Endometrium (tissue), 2 donors: ENCODE measurements around the gene MTX3.

Experiments
- FAIRE-seq: peaks from 2 replicates; lab custom pipeline; 2012; peaks lifted over from hg19 to GRCh38; lab: Jason Lieb, UNC
- donor health status: control.
- donor health status: control.

MTX3 gene

GRCh38 chr5:79982136-79982535, 8.9 kb downstream of the MTX3 start:
- no peak for FAIRE-seq

GRCh38 chr5:79976759-79977515, 14.1 kb downstream of the MTX3 start:
- FAIRE-seq, result no peak

- FAIRE-seq, result no peak
Measured at GRCh38 chr5:79975422-79975821, 15.6 kb downstream of the MTX3 start.

GRCh38 chr5:79974886-79975285, 16.2 kb downstream of the MTX3 start:
- FAIRE-seq, result no peak

- FAIRE-seq, result no peak
Measured at GRCh38 chr5:79973996-79974395, 17.1 kb downstream of the MTX3 start.

- FAIRE-seq, result no peak
Measured at GRCh38 chr5:79973511-79973910, 17.6 kb downstream of the MTX3 start.

GRCh38 chr5:79971156-79971555, 19.9 kb downstream of the MTX3 start:
- FAIRE-seq, result no peak

GRCh38 chr5:79966448-79966847, 24.6 kb downstream of the MTX3 start:
- FAIRE-seq, result no peak

GRCh38 chr5:79964136-79964535, 26.9 kb downstream of the MTX3 start:
- no peak for FAIRE-seq

GRCh38 chr5:79963261-79964061, 27.6 kb downstream of the MTX3 start:
- FAIRE-seq, result no peak

- FAIRE-seq, result no peak
Measured at GRCh38 chr5:79962575-79963222, 28.4 kb downstream of the MTX3 start.

GRCh38 chr5:79961716-79962574, 29.1 kb downstream of the MTX3 start:
- no peak for FAIRE-seq

GRCh38 chr5:79959407-79959806, 31.7 kb downstream of the MTX3 start:
- FAIRE-seq, result no peak

- no peak for FAIRE-seq
Measured at GRCh38 chr5:79955941-79956670, 35.0 kb downstream of the MTX3 start.

- no peak for FAIRE-seq
Measured at GRCh38 chr5:79955356-79955895, 35.6 kb downstream of the MTX3 start.

- FAIRE-seq, result no peak
Measured at GRCh38 chr5:79954620-79955019, 36.4 kb downstream of the MTX3 start.

- no peak for FAIRE-seq
Measured at GRCh38 chr5:79947567-79947966, 43.5 kb downstream of the MTX3 start.

- FAIRE-seq, result no peak
Measured at GRCh38 chr5:79938468-79938867, 52.6 kb downstream of the MTX3 start.

- FAIRE-seq, result no peak
Measured at GRCh38 chr5:79936646-79937216, 54.3 kb downstream of the MTX3 start.

- no peak for FAIRE-seq
Measured at GRCh38 chr5:79936002-79936645, 54.9 kb downstream of the MTX3 start.
